NCI-H2107 treated with DMSO at 0.1 percent for 48 hours (cell line): ENCODE measurements around the gene SORT1.
"Not testable (repeated sequence)": the region's sequence is repeated elsewhere in the genome, so short reads cannot be mapped to it uniquely, and the experiment has no call there.

Source experiments
- DNase-seq: peaks from one replicate; lab custom pipeline; 2025; ENCODE audit not compliant: unreplicated experiment; lab: John Stamatoyannopoulos, UW

Gene SORT1

DNA sequence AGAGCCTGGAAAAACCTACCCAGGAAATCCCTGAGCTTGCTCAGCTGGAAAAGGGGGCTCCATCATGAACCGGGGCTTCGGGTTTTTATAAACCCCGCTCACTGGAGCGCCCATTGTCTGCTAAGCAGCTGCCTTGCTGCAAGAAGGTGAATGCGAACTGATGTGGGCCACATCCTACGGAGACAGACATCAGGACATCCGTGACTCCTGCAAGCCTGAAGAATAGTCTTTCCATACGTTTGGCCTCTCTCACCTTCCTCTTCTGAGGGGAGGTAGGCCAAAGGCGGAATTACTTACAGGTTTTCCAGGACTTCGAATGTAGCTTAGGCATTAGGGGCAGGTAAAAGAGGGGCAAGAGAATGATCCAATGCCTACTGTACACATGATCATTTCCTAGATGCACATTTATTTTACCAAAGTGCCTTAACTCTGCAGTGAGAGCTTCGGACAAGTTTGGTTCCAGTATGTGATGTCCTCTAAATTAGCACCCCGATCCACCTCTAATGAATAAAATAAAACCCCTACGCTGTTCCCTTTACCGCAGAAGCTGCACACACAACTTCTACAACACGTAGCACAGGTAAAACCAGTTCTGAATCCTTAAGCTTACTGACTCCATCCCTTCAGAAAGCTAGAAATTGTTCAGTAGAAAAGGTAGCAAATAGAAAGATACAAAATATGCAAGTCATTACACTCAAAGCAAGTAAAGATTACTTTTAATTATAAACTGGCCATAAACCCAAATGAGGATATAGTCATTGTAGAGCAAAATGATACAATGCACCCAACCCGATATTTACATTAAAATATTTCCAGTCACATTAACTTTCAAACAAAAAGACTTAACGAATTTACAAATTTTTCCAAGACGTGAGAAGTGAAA, 866 bp upstream of the SORT1 start:
- no peak for DNase-seq

DNA sequence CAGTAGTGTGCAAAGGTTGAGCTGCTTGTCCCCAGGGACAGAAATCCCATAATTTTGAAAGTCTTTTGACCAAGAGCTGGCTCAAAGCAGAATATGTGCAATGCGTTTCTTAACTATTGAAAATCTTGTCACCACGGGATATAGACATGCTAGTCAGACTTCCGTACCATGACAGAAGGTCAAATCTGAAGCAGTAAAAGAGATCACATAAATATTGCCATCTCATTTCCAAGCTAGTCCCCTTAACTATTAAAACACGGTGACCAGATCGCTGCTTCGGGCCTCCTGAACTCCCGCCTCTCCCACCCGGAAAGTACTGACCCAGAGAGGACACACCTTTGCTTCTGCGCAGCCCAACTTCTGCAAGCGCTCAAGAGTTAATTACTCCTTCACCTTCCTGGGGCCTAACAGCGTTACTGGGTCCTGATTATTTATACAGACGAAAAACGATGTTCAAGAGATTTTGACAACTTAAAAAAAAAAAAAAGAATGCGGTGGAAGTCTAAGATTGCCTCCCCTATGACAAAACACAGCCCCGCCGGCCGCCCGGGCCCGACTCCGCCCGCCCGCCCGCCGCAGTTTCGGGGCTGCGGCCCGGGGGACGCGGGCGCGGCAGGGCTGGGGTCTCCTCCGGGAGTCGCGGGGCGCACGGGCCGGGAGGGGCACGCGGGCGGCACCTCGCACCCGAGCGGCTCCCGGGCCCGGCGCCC, 692 bp downstream of the SORT1 start:
- DNase-seq: peak; percentile 21

DNA sequence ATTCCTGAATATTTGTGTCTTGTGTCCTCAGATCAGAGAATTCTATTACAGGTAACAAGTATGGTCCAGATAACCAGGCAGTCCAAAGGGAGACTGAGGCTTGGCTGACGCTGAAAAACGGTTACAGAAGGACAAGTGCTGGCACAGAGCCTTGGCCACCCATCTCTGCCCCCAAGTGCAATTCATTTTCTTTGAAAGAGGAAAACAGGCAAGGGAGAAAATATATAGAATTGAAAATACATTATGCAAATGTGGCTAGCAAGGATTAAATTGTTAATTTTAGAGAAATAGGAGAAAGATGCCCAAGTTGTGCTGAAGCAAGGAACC, 1.2 kb downstream of the SORT1 start:
- DNase-seq: no peak

DNA sequence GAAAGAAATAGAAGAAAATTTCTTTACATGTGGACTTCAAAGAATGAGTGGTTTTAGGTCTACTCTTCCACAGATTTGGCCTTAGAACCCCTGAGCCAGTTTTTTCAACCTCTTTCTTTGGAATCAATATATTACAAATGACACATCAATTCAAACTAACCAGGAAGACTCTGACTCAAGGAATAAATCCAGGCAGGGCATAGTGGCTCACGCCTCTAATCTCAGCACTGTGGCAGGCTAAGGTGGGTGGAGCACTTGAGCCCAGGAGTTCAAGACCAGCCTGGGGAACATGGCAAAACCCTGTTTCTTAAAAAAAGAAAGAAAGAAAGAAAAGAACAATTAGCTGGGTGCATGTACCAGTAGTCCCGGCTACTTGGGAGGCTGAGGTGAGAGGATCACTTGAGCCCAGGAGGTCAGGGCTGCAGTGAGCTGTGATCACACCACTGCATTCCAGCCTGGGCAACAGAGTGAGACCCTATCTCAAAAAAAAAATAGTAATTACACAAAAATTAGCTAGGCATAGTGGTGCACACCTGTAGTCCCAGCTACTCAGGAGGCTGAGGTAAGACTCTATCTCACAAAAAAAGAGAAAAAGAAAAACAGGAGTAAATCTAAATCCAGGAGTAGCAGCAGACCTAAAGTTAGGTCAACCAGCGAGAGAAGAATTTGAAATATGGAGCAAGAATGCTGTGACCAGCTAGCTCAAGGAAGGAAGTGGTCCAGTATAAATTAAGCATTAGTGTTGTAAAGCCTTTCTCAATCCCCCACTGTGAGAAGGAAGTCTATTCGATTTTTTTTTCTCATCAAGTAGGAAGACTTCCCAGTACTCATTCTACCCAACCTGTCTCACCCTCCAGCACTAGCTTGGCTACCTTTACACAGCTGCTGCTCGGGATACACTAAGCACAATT, 1.9 kb downstream of the SORT1 start:
- DNase-seq: no peak

DNA sequence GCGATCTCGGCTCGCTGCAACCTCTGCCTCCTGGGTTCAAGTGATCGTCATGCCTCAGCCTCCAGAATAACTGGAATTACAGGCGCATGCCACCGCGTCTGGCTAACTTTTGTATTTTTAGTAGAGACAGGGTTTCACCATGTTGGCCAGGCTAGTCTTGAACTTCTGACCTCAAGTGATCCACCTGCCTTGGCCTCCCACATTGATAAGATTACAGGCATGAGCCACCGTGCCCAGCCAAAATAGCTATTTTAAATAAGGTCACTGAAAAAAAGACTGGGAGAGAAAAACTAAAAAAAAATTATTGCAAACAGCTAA, 2.5 kb downstream of the SORT1 start:
- DNase-seq: not testable (repeated sequence)

DNA sequence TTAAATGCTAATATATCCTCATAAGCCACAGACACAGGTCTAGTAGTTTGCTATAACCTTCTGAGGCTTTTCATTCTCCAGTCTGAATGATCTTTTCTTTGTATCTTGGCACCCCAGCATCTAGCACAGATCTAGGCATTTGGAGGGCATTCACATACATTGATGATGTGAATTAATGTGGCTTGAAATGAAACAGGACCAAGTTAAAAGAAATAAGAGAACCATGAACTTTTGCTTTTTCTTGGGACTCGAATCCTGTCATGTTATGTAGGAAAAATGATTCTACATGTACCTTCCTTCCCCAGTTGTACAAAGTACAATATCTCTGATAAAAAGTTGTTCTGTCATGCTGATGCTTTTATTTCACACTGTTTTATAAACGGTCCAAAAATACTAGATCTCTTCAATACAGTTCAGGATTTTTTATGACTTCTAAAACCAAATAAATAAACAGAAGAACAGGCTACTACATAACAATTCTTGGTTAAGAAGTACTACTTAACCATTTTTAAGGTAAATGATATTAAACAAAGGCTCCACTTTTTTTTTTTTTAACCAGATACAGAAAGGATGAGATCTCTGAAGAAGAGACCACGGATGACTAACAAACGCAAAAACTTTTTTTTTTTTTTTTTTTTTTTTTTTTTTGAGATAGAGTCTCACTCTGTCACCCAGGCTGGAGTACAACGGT, 3.0 kb downstream of the SORT1 start:
- DNase-seq: no peak

DNA sequence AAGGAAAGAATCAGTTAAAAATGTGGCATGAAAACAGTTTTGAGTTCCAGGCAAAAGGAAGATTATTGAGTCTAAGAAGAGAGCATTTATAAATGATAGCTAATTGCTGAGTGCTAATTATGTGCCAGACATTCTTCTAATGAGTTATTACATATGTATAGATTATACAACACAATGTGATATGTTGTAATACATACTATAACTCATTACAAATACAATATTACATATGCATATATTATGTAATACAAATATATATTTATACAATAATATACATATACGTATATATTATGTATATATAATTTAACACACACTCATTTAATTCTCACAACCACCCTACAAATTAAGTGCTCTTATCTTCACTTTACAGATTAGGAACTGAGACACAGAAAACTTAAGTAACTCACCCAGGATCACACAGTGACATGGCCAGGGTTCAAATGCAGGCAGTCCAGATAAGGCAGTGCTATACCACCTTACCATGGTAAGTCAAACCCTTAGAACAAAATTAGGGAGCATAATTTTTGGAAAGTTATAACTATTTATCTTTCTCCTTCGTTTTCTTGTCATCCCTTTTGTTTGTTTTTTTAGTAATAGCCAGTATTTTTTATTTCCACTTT, 4.0 kb downstream of the SORT1 start:
- no peak for DNase-seq

DNA sequence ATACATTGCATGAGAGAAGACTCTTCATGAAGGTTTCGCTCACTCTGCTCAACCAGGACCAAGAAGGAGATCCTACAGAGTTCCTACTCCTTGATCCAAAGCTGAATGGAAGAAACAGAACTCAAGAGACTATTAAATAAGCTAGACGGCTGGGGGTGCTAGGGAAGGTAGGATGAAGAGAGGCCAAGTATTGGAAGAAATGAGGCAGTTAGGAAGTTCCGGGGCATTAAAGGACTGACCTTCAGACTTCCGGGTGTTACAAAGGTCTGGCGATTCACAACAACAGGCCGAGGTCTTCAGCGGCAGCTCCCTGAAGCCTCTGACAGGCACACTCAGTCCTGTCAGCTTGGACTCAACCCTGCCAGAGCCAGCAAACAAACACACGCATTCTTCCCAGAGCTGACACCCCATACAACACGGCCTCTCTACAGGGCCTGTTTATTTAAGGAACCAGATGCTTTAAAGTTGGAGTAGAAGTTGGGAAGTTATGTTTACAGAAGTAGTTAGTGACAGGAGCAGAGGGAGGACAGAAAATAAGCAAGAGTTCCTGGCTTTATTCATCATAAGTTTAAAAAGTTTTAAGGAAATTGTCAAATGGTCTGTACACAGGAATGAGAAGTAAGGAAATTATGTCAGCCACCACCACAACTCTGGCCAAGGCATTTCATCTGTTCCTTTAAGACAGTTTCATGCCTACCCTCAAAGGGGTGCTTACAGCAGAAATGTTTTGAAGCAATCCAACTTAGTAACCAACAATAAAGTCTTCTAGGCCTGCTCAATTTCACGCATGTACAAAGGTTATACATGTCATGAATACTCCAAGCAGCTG, 4.7 kb downstream of the SORT1 start:
- peak; percentile 26 for DNase-seq

DNA sequence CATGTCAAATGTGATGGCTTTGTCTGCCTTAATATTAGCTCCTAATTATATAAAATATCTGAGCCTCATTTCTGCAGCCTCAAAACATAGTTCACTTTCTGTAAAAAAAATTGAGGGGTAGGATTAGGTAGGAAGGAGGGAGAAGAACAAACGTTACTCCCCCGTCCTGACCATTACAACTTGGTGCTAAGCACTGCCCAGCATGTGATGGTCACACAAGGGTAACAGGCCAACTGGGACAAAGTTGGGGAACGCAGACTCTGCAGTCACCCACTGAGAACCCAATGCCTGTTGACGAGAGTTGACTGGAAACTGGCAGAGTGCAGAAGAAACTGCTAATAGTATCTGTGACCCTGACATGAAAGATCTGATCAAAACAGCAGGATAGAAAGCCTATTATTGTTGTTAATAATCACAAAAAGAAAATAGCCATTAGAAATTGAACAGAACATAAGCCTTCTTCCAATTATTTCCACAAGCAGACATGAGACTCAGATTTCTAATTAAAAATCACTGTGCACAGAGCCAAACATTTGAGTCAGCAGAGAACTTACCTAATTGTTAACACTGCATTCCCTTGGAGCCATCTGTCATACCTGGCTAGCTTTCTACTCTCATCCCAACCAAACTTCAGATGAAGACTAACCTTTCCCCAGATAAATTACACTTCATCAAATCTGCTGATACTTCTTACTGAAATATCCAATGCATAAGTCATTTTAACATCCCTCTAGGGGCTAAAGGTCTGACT, 5.5 kb downstream of the SORT1 start:
- DNase-seq: no peak

DNA sequence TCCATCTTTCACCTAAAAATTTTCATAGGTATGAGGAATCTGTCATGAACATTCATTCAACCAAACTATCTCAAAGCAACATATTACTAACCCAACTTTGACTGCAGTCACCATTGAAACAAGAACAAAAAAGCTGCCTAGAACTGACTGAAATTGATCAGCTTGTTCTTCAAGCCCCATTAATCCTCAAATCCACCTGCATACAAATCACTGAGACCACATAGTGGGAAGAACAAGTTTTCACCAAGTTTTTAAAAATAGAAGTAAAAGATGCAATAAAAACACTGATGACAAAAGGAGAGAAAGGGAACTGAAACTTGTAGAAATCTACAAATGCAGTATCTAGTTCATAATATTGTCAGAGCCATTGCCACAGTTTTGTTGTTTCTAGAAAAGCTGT, 6.1 kb downstream of the SORT1 start:
- no peak for DNase-seq

DNA sequence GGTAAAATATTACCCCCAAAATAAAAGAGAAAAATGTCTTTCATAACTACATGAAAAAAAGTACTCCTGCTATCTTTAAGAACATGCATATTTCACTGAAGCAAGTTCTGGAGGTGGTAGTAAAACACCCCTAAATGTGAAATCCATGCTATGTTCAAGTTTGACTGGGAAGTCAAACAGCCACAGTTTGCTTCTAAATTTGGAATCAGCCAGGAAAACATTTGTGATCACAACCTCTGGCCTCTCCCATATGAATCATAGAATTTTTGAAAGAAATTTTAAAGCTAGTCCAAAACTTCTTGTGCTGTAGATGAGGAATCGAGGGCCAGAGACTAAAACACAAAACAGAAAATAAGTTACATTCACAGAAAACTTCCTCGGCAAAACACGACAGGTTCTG, 6.6 kb downstream of the SORT1 start:
- DNase-seq: no peak

DNA sequence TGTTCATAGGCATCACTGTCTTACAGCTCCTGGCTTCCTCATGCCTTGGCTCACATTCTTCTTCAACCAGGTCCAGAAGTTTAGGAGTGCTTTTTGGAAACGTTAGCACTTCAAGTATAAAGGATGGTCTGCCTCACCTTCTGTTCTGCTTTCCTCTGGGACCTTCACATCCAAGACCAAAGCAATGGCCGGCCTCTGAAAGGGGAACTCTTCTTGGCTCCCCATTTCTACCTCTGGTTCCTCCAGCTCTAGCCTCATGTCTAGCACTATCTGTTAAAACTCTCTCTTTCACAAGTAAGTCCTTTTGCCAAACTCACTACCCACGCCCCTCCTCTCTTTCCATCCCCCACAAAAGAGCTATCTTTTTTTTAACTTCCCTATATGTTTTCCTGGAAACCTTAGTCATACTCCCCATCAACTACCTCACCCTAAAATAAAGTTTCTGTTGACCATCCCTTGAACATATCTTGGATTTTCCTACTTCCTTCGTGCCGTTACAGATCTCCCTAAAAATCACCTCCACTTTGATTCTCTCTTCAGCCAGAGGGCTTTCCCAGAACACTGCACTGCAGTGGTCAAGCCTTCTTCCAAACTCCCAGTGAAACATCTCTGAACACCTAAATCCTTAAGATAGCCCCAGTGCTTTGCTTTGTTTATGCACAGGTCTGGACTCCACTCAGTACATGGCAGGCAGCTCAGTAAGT, 7.9 kb downstream of the SORT1 start:
- no peak for DNase-seq

DNA sequence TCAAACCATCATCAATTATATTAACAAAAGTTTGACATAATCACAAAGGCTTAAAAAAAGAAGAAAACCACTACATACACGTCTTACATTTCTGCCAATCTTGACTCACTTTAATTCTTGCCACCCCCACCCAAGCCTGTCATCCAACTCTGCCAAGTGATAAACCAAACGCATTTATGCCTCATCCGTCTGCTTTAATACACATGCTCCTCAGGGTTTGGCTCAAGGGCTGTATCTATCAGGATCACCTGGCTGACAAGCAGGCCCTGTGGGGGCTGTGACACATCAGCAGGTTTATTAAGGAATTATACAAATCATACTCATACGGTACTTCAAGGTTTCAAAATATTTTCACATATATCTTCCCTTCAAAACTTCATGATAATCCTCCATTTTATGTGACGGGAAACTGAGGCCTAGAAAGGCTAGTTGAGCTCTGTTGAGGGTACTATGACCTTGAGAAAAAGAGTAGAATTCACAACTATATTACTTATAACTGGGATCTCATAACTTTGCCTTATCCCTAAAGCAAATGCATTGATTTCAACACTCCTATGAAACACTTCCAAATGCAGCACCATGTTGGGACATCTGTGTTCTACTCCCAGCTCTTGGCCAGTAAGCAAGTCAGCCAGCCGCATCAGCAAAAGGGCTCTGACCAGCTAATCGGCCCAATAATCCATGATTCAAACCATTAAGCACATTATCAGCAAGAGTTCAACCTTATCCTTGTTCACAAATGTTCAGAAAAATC, 8.7 kb downstream of the SORT1 start:
- DNase-seq: no peak

DNA sequence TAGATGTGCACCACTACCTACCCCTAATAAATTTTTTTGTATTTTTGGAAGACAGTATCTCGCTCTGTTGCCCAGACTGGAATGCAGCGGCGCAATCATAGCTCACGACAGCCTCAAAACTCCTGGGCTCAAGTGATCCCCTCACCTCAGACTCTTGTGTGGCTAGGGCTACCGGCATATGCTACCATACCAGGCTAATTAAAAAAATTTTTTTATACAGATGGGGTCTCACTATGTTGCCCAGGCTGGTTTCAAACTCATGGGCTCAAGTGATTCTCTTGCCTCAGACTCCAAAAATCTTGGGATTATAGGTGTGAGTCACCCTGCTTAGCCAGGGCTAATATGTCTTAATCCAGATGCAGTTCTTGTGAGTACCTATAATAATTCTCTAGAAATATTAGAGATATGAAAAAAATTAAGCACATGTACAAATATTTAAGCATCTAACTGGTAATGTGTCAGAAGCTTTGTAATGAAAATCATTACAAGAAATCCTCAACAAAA, 9.5 kb downstream of the SORT1 start:
- no peak for DNase-seq

DNA sequence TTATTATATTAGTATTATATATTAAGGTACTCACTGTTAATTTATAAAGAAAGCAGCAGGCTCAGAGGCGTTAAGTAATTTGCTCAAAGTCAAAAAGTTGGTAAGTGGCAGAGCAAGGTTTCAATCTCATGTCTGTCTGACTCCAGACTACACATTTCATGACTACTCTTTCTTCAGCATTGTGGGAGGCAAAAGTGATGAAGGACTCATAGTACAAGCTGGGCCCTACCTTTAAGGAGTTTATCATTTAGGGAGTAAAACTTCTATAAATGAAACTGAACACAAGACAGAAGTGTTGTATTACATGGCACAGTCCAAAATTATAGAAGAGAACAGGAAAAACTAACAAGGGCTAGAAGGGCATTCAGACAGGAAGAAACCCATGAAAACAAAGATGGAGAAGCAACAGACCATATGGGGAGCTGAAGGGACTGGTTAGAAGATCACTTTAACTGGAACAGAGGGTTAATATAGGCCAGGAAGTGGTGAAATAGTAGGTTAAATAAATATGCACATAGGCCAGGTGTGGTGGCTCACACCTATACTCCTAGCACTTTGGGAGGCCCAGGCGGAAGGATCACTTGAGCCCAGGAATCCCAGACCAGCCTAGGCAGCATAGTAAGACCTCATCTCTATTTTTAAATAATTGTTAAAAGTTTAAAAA, 11.5 kb downstream of the SORT1 start:
- no peak for DNase-seq

DNA sequence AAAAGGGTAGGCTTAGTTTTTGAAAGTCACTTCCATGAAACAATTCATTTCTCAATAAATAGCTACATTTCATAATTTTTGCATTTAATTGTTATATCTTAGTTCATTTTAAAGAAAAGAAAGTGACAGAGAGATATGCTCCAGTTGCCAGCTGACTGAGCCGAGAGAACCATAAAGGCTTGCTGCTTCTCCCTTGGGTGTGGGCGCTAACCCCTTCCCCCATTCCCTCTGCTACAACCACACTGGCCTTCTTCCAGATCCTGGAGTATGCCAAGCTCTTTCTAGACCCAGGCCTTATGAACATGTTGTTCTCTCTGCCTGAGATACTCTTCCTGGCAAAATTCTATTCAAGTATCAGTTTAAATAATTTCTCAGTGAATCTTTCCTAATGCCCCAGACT, 12.3 kb downstream of the SORT1 start:
- DNase-seq: peak; percentile 20

DNA sequence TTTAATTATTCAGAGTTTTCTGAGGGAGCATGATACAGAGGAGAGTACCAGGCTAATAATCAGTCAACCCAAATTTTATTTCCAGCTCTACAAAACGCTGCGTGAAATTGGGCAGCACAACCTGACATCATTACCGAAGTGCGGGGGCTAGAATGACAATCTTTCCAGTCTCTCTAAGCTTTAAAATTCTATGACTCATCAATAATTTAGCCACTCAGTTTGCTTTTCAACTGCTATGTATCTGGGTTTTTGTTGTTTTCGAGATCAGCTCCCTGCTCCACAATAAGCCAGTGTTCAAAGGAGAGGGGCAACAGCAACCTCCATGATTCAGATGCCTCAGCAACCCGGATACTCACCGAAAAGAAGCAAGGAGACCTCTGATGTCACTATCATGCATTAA, 13.9 kb downstream of the SORT1 start:
- DNase-seq: no peak
